ENCODE results near the gene MAP2. TPM values are rescaled to one million over a fixed set of nuclear protein-coding genes. Genes with fewer than 3 reads are reported as not detected.

The MAP2 gene
- total RNA-seq, 1 donor from 2014 or later: 7.2 TPM

DNA sequence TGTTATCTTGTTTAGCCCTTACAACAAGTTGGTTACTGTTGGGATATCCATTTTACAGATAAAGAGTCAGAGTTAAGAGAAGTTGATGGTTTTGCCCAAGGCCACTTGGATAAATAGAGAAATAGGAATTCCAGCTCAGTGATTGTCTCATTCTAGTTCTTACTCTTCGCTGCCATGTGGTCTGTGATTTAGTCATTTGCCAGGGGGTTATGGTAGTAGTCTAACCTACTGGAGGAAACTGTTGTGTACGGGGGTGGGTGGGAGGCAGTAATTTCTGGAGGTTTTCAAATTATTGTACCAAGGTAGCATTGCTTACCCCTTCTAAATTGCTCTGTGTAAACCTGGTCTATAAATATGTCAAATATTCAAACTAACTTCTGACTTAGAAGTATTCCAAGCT, 110.4 kb downstream of the MAP2 start:
- TF ChIP-seq, protein P1, sequence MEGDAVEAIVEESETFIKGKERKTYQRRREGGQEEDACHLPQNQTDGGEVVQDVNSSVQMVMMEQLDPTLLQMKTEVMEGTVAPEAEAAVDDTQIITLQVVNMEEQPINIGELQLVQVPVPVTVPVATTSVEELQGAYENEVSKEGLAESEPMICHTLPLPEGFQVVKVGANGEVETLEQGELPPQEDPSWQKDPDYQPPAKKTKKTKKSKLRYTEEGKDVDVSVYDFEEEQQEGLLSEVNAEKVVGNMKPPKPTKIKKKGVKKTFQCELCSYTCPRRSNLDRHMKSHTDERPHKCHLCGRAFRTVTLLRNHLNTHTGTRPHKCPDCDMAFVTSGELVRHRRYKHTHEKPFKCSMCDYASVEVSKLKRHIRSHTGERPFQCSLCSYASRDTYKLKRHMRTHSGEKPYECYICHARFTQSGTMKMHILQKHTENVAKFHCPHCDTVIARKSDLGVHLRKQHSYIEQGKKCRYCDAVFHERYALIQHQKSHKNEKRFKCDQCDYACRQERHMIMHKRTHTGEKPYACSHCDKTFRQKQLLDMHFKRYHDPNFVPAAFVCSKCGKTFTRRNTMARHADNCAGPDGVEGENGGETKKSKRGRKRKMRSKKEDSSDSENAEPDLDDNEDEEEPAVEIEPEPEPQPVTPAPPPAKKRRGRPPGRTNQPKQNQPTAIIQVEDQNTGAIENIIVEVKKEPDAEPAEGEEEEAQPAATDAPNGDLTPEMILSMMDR (IDR thresholded peaks at IDR 0.05): no peak
- no peak overlapping the region for H3K27ac Mint-ChIP-seq (ENCODE audit: unreplicated experiment)
- H3K27me3 Mint-ChIP-seq (ENCODE audit: unreplicated experiment): no peaks in the 10 kb centered on the region
- H3K9me3 Mint-ChIP-seq (ENCODE audit: unreplicated experiment): peaks cover 3% of the 10 kb centered on the region
- peaks cover 5% of the 10 kb centered on the region for H3K4me1 Mint-ChIP-seq (ENCODE audit: unreplicated experiment)
- no peak overlapping the region for H3K4me3 Mint-ChIP-seq (ENCODE audit: unreplicated experiment)
- DNase-seq (ENCODE audit: extremely low spot score, unreplicated experiment): no peak
- H3K36me3 Mint-ChIP-seq (ENCODE audit: unreplicated experiment): no peaks in the 10 kb centered on the region

DNA sequence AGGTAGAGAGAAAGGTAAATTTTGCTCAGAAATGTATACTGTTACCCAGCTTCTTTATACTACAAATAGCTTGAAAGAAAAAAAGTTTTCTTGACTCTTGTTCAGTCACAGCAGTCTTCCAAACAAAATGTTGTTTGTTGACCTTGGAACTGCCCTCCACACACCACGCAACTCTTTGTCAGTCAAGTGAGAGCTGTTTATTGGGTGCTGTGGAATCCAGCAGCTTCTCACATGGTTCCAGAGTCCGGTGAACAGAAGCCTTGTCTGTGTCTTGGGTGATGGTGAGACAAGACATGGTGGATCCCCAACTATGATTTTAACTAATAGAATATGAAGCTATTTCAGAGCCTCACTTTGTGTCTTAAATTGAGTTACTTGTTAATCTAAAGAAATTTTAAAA, 112.5 kb downstream of the MAP2 start:
- Mint-ChIP-seq H3K27ac (ENCODE audit: unreplicated experiment) (no peak overlapping the region), H3K4me1 (ENCODE audit: unreplicated experiment) (peaks cover 5% of the 10 kb centered on the region), H3K9me3 (ENCODE audit: unreplicated experiment) (peaks cover 5% of the 10 kb centered on the region), H3K36me3 (ENCODE audit: unreplicated experiment) (peaks cover 1% of the 10 kb centered on the region), H3K27me3 (ENCODE audit: unreplicated experiment) (no peaks in the 10 kb centered on the region), H3K4me3 (ENCODE audit: unreplicated experiment) (no peak overlapping the region)
- TF ChIP-seq, protein P1 (IDR thresholded peaks at IDR 0.05): no peak
- DNase-seq (ENCODE audit: extremely low spot score, unreplicated experiment): no peak

DNA sequence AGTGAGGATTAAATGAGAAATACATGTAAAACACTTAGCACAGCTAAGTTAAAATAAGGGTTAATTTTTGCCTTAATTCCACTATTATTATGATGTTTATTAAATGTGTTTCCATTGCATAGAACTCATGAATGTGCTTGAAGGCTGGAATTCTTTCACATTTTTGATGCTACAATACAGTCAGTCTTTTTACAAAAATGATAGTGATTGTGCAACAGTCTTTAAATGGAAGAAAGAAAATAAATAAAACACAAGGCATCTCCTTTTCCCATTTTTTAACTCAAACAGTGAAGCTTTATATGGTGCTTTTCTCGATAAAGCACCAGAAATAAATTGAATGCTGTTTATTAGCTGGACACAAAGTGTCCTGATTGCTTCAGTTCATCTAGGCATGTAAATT, 123.9 kb downstream of the MAP2 start:
- no peaks in the 10 kb centered on the region for H3K27me3 Mint-ChIP-seq (ENCODE audit: unreplicated experiment)
- TF ChIP-seq, protein P1 (IDR thresholded peaks at IDR 0.05): no peak
- peaks cover 24% of the 10 kb centered on the region for H3K4me1 Mint-ChIP-seq (ENCODE audit: unreplicated experiment)
- no peak for DNase-seq (ENCODE audit: extremely low spot score, unreplicated experiment)
- no peaks in the 10 kb centered on the region for H3K36me3 Mint-ChIP-seq (ENCODE audit: unreplicated experiment)
- no peaks in the 10 kb centered on the region for H3K9me3 Mint-ChIP-seq (ENCODE audit: unreplicated experiment)
- no peak overlapping the region for H3K4me3 Mint-ChIP-seq (ENCODE audit: unreplicated experiment)
- no peak overlapping the region for H3K27ac Mint-ChIP-seq (ENCODE audit: unreplicated experiment)

DNA sequence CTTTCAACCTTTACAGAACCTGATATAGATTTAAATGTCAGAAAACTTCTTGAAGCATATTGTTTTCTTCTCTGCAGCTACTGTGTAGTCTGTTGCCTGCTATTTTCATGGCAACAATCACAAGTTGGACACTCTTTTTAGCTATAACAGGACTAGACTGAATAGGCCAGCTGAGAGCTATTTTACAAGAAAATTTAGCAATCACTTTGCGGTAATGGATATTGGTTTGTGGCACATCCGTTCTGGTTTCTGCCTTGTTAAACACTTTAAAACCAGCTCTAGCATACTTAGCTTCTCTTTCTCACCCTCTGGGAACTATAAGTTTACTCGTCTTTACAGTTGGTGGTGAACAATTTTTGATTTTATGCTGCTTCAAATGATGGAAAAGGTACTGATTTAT, 125.7 kb downstream of the MAP2 start:
- TF ChIP-seq, protein P1 (IDR thresholded peaks at IDR 0.05): no peak
- Mint-ChIP-seq H3K9me3 (ENCODE audit: unreplicated experiment) (no peaks in the 10 kb centered on the region), H3K27ac (ENCODE audit: unreplicated experiment) (no peak overlapping the region), H3K36me3 (ENCODE audit: unreplicated experiment) (no peaks in the 10 kb centered on the region), H3K27me3 (ENCODE audit: unreplicated experiment) (no peaks in the 10 kb centered on the region), H3K4me3 (ENCODE audit: unreplicated experiment) (no peak overlapping the region), H3K4me1 (ENCODE audit: unreplicated experiment) (peaks cover 21% of the 10 kb centered on the region)
- no peak for DNase-seq (ENCODE audit: extremely low spot score, unreplicated experiment)

DNA sequence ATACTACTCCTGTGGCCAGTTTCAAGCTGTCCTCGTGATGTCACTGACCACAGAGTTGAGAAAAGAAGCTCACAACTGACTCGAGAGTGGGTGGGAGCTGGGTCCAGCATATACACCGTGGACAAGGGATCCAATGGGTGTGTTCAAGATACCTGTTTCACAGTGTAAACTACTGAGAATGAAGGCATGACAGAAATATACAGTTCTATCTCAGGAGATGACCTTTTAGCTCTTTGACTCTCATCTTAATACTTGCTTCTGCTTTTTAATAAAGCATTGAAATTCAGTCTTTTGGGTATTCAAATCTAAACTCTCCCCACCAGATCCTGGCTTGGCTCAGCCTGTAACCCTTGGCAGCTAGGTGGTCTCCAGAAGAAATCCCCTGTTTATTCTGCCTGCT, 130.1 kb downstream of the MAP2 start:
- no peak overlapping the region for H3K27ac Mint-ChIP-seq (ENCODE audit: unreplicated experiment)
- no peaks in the 10 kb centered on the region for H3K27me3 Mint-ChIP-seq (ENCODE audit: unreplicated experiment)
- no peaks in the 10 kb centered on the region for H3K36me3 Mint-ChIP-seq (ENCODE audit: unreplicated experiment)
- no peaks in the 10 kb centered on the region for H3K4me1 Mint-ChIP-seq (ENCODE audit: unreplicated experiment)
- H3K4me3 Mint-ChIP-seq (ENCODE audit: unreplicated experiment): no peak overlapping the region
- TF ChIP-seq, protein P1 (IDR thresholded peaks at IDR 0.05): no peak
- no peaks in the 10 kb centered on the region for H3K9me3 Mint-ChIP-seq (ENCODE audit: unreplicated experiment)
- no peak for DNase-seq (ENCODE audit: extremely low spot score, unreplicated experiment)

All from osteocyte (in vitro differentiated cells).